ENCODE measurements around the gene KCNJ14.

Gene KCNJ14

GRCh38 chr19:48445606-48446481, 9.5 kb upstream of the KCNJ14 start, which contains the start of gene GRWD1:
TSS of gene GRWD1 (plus strand) at chr19:48445983. CDS start at chr19:48446006, 23 bp downstream.
- DNase-seq (ENCODE audit: low spot score) = peak; percentile 94

GRCh38 chr19:48446579-48446978, 8.8 kb upstream of the KCNJ14 start:
- no peak for DNase-seq (ENCODE audit: low spot score)

GRCh38 chr19:48448563-48448962, 6.8 kb upstream of the KCNJ14 start:
- no peak for DNase-seq (ENCODE audit: low spot score)

- DNase-seq (ENCODE audit: low spot score) = no peak
Observed at GRCh38 chr19:48450441-48450840, 4.9 kb upstream of the KCNJ14 start.

GRCh38 chr19:48450863-48451262, 4.5 kb upstream of the KCNJ14 start:
- no peak for DNase-seq (ENCODE audit: low spot score)

GRCh38 chr19:48451624-48452023, 3.8 kb upstream of the KCNJ14 start:
- no peak for DNase-seq (ENCODE audit: low spot score)

GRCh38 chr19:48452289-48453190, 2.8 kb upstream of the KCNJ14 start:
- DNase-seq (ENCODE audit: low spot score) = no peak

- DNase-seq (ENCODE audit: low spot score) = no peak
Observed at GRCh38 chr19:48454150-48454730, 1.1 kb upstream of the KCNJ14 start.

- no peak for DNase-seq (ENCODE audit: low spot score)
Observed at GRCh38 chr19:48455908-48456562, 661 bp downstream of the KCNJ14 start.

GRCh38 chr19:48456864-48457263, 1.5 kb downstream of the KCNJ14 start:
- DNase-seq (ENCODE audit: low spot score) = no peak

GRCh38 chr19:48458016-48458415, 2.6 kb downstream of the KCNJ14 start:
- no peak for DNase-seq (ENCODE audit: low spot score)

GRCh38 chr19:48461651-48461981, 6.2 kb downstream of the KCNJ14 start:
- no peak for DNase-seq (ENCODE audit: low spot score)

GRCh38 chr19:48461982-48462655, 6.7 kb downstream of the KCNJ14 start:
- no peak for DNase-seq (ENCODE audit: low spot score)

- no peak for DNase-seq (ENCODE audit: low spot score)
Observed at GRCh38 chr19:48465215-48465614, 9.8 kb downstream of the KCNJ14 start.

- DNase-seq (ENCODE audit: low spot score) = no peak
Observed at GRCh38 chr19:48466561-48467325, 11.4 kb downstream of the KCNJ14 start.

- DNase-seq (ENCODE audit: low spot score) = peak; percentile 100
Observed at GRCh38 chr19:48468772-48469288, 13.5 kb downstream of the KCNJ14 start.

GRCh38 chr19:48469289-48469881, 14.0 kb downstream of the KCNJ14 start, which contains the start of gene CYTH2:
TSS of gene CYTH2 (plus strand) at chr19:48469369. CDS start at chr19:48469508, 139 bp downstream.
- peak; percentile 72 for DNase-seq (ENCODE audit: low spot score)

GRCh38 chr19:48469934-48470680, 14.7 kb downstream of the KCNJ14 start:
- no peak for DNase-seq (ENCODE audit: low spot score)

GRCh38 chr19:48470856-48471255, 15.5 kb downstream of the KCNJ14 start:
- no peak for DNase-seq (ENCODE audit: low spot score)

All from CD4-positive, alpha-beta T cell treated with Interleukin-15 for 4 hours (primary cell).